HG03108 (cell line): ENCODE measurements around the gene LRRFIP2.
"Not testable (repeated sequence)": the region's sequence is repeated elsewhere in the genome, so short reads cannot be mapped to it uniquely, and the experiment has no call there.

Experiments used
- ATAC-seq: cut with Tn5 transposase; IDR thresholded peaks from one replicate; pipeline ENCODE4 v1.9.1; 2021; ENCODE audit warnings: moderate library complexity; ENCODE audit not compliant: unreplicated experiment

Gene LRRFIP2

DNA sequence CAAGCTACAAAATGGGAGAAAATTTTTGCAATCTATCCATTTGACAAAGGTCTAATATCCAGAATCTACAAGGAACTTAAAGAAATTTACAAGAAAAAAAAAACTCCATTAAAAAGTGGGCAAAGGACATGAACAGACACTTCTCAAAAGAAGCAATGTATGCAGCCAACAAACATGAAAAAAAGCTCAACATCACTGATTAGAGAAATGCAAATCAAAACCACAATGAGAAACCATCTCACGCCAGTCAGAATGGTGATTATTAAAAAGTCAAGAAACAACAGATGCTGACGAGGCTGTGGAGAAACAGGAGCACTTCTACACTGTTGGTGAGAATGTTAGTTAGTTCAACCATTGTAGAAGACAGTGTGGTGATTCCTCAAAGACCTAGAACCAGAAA, 27.5 kb downstream of the LRRFIP2 start:
- ATAC-seq = not testable (repeated sequence)

DNA sequence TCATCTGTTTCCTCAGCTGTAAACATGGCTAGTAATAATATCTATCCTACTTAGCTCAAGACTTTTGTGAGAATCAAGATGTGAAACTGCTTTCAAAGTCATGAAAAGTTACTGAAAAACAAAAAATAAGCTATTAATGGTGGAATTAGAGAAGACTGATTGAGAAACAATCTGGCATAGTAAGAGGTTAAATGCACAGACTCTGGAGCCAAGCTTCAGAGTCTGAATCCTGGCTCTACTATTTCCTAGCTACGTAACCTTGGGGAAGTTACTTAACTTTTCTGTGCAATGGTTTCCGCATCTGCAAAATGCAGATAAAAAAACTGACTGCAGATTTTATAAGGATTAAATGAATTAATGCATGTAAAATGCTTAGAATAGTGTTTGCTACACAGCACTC, 28.8 kb downstream of the LRRFIP2 start:
- ATAC-seq = no peak

DNA sequence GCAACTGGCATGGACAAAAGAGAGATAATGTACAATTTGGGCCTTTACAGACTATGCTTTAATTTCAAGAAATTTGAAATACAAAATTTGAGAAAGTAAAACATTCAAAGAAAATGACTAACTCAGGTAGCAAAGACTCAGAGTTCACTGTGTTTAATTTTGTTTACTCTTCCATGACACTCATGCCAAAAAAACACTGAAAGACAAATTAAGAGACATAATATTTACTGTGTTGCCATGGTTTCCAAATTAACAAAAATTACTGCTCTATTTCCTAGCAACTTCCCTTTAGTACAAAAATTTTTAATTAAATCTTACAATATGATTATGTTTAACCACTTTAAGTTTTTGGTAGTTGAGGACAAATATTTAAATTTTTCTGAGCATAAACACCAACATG, 29.6 kb downstream of the LRRFIP2 start:
- no peak for ATAC-seq

DNA sequence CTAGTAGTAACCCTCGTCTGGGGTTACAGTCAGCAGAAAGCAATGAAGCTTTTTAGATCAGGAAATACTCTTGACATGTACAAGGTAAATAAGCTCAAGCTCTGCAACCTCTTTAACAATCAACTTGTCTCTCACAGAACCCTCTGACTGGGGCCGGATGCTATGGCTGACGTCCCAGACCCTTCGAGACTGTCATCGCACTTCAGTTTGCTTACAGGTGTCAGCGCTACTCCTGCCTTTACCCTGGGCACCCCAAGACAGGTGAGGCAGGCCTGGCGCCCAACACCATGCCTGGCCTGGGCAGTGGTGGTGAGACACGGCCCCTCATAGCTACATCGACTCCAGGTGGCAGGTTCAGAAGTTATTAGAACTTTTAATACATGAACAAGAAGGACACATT, 30.6 kb downstream of the LRRFIP2 start:
- no peak for ATAC-seq

DNA sequence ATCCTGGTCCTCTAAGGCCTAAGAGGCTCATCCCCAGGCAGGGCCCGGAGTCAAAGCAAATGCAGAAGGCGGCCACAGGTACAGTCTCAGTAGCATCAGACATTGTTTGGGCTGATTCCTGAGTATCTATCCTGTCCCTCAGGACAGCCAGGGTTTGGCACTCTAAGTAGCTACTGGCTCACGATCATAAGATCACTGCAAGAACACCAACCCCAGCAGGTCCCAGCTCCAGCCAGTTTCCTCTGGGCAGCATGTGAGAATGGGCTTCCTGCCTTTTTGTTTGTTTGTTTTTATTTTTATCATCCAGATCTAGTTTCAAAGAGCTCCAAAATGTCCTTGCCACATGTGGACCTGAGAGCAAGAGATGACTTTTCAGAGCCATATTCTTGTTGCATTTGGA, 32.7 kb downstream of the LRRFIP2 start:
- ATAC-seq = no peak

DNA sequence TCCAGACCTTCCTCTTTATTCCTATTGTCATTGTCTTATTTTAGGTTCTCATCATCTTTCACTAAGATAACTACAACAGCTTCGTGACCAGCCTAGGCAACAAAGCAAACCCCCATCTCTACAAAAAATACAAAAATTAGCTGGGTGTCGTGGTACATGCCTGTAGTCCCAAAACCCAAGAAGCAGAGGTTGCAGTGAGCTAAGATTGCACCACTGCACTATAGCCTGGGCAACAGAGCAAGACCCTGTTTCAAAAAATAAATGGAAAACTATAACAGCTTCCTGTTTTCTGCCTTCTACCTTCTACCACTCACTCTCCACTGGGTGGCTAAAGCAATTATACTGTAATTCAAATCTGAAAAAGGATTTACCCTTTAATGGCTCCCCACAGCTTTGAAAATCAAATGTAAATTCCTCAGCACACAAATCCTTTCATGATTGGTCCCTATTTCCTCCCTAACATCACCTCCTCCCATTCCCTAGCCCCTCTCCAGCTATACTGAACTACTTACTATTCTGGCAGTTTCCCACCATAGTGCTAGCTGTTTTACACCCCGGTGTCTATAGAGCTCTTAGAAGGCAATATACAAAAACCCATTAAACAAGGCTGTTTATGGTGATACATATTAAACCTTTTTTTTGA, 33.4 kb downstream of the LRRFIP2 start:
- no peak for ATAC-seq

DNA sequence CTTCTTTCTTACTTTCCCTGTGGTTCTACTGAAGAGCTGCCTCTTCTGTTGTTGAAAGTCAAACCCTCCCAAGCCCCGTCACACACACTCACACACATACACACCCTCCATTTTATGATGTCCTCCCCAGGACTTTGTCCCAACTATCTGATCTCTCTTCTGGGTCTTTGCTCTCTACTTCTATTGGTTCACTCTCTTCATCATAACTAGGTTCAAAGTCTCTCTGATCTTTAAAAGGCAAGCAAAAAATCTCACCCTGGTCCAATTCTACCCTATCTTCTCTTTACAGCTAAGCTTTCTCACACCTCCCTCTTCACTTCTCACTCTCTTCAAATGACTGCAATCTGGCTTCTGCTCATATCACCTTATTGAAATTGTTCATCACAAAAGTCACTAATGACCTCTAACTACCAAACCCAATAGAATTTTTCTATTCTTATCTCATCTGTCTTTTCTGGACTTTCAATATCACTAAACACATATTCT, 34.8 kb downstream of the LRRFIP2 start:
- no peak for ATAC-seq

DNA sequence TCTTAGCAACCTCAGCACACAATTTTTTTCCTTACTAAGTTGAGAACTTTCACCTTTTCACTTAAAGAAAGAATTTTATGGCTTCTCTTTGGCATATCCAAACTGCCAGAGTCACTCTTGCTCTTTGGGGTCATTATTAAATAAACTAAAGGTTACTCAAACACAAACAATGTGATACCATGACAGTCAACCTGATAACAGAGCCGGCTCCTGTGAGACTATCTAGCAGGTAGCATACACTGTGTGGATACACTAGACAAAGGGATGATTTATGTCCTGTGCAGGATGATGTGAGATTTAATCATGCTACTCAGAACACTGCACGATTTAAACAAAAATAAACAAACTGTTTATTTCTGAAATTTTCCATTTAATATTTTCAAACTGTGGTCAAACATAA, 35.6 kb downstream of the LRRFIP2 start:
- no peak for ATAC-seq

DNA sequence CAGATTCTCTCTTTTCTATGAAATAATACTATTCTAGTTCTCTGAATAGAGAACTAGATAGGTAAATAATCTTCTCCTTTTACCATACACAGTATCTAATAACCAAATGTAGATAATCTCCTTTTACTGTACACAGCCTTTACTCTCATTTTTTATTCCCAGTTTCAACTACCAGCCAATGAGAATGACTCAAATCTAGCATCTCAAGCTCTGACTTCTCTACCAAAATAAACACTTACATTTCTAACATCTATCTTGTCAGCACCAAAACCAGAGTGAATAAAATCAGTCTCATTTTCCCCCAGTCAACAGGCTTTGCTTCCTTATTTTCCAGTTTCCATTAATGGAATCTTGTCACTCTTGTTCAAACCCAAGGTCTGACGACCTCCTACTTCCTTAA, 36.9 kb downstream of the LRRFIP2 start:
- no peak for ATAC-seq

DNA sequence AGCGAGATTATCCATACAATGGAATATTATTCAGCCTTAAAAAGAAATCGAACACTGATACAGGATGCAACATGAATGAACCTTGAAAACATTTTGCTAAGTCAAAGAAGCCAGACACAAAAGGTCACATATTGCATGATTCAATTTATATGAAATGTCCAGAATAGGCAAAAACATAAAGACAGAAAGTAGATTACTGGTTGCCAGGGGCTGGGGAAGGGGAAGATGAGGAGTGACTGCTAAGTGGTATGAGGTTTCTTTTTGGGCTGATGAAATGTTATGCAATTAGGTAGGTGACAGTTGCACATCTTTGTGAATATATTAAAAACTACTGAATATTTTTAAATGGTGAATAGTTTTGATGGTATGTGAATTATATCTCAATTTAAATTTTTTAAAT, 38.3 kb downstream of the LRRFIP2 start:
- no peak for ATAC-seq

DNA sequence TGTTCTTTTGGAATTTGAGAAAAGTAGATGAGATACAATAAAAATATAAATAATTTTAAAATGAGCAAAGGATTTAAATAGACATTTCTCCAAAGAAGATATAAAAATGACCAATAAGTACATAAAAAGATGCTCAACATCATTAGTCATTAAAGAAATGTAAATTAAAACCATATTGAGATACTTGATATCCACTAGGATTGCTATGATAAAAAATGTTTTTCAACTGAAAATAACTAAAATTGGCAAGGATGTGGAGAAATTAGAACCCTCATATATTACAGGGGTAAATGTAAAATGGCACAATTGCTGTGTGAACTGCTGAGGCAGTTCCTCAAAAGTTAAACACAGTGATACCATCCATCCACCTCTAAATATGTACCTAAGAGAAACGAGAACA, 38.8 kb downstream of the LRRFIP2 start:
- no peak for ATAC-seq

DNA sequence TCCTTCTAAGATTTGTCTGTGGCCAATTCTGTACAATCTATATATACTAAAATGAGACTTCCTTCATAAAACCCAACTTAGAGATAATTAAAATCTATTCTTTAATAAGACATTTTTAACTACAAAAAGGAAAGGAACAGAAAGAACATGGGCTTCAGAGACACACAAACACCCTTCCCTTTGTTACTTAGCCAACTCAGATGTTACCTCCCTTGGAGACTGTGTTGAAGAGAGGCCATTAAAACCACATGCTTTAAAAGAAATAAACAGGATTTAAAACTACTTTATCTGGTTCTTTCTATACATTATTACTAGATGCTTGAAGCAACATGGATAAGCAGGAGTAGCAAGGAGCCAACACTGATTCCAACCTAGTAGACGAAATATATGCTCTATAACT, 42.0 kb downstream of the LRRFIP2 start:
- no peak for ATAC-seq

DNA sequence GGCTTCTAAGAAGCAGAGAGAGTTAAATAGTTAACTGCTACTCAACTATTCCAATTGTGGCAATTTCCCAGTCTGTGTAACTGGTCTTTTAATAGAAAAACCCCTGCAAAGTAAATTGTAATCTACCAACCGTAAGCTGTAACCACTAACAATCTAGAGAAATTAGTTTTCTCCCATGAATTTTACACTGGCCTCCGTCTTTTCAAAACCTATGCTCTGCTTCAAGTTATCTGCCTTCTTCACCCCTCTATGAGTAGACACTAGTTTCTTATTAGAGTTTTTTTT, 42.6 kb downstream of the LRRFIP2 start:
- ATAC-seq = no peak

DNA sequence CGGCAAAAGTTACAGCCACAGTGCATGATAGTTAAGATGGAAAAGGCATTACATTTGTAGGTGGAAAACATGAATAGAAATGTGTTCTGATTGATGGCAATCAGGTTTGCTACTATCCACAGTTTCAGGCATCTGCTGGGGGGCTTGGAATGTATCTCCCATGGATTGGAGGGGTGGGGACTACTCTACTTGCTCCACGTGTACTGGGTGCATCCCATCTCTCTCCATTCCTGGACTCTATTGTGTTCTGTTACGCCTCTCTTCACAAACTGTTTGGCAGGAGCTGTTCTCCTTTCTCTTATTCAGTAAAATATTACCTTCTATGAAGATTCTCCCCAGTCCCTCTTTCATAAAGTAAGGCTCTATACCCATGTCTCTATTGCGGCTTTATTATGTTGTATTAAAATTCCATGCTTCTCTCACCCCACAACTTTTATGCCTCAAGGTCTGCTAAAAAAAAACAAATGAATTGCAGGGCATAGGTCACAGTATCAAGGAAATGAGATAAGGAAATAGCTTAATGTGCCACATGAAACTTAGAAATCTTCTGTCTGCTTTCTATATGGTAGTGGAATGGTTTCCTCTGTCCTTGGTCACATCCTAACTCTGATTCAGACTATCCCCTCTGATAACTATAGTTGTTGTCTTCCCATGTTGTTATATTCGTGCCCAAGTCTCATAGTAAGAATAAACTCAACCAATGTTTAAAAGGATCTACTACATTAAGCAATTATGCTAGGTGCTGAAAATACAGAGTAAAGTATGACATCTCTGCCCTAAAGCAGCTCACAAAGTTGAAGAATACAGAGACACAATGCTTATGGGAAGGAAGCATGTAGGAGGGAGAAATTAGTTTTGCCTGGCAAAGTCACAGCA, 43.2 kb downstream of the LRRFIP2 start:
- ATAC-seq = no peak

DNA sequence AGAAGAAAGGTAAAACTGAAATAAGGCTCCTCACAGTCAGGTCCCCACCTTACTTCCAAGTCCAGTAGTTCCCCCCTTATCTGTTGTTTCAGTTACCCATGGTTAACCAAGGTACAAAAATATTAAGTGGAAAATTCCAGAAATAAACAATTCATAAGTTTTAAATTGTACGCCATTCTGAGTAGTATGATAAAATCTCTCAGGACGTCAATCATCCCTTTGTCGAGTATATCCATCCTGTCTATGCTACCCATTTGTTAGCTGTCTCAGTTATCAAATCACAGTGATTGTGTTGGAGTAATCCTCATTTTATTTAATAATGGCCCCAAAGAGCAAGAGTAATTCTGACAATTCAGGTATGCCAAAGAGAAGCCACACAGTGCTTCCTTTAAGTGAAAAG, 43.9 kb downstream of the LRRFIP2 start:
- ATAC-seq = no peak

DNA sequence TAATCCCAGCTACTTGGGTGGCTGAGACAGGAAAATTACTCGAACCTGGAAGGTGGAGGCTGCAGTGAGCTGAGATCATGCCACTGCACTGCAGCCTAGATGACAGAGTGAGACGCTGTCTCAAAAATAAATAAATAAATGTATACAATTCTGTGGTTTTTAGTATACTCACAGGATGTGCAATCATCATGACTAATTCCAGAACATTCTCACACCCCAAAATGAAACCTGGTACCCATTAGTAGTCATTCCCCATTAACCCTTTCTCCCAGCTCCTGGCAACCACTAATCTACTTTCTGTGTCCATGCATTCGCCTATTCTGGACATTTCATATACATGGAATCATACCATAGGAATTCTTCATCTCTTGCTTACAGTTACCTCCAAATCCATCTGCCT, 44.5 kb downstream of the LRRFIP2 start:
- ATAC-seq = no peak

DNA sequence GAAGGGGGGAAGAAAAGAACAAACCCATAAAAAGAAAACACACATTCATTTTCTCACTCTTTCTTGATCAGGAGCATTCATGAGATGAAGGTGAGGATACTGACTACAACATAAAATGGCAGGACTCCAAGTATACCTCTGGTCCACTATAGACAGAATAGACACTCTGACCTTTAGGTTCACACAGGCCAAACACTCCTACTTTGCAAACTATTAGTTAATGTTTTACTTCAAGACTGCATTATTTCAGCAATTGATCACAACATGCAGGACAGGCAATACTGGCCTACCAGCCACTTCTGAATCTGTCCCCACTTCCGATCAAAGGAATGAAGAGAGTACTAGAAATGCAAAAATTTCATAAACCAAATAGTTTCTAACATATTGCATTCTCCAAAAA, 47.0 kb downstream of the LRRFIP2 start:
- no peak for ATAC-seq

DNA sequence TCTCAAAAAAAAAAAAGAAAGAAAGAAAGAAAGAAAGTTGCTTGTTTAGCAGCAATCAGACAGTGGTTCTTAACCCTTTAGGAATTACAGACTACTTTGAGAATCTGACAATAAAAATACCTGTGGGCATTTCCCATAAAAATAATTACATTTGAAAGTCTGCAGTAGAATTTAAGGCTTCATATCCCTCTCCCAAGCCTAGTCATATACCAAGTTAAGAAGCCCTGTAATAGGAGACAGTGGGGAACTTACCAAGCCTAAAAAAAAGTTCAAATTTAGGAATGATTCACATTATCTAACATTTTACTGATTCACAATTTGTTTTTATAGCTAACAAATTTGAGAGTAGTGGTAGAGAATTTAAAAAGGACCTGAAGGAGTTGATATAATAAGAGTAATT, 47.5 kb downstream of the LRRFIP2 start:
- ATAC-seq = no peak

DNA sequence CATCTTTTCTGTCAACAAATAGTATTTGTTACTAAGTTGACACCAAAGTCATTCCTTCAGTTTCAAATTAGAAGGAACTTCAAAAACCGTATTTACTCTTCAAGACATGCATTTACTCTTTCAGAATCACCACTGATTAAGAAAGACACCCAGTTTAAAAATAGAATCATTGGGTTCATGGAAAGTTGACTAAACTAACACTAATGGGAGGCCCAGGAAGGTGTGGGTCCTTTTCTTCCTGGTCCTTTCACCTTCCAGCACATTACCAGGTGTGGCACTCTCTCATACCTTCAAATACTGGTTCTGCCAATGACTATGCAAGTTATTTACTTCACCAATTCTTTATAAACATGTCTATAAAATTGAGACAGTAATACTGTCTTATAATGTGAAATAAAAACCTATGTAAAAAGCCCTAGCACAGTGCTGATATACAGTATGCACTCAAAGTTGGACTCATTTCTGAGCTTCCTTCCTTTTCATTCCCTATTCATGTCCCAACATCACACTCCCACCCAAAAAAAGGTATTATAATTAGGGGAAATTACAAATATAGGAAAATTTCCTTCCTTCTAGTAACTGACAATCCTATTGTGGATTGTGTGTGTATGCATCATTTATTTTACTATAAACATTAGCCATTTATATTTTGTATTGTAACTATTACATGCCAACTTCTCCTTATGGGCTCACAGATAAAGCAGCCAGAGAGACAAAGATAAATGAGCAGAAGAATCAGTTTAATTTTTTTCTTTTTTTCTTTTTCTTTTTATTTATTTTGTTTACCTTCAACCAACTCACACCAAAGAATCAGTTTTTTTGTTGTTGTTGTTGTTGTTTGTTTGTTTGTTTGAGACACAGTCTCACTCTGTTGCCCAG, 48.9 kb downstream of the LRRFIP2 start:
- no peak for ATAC-seq

DNA sequence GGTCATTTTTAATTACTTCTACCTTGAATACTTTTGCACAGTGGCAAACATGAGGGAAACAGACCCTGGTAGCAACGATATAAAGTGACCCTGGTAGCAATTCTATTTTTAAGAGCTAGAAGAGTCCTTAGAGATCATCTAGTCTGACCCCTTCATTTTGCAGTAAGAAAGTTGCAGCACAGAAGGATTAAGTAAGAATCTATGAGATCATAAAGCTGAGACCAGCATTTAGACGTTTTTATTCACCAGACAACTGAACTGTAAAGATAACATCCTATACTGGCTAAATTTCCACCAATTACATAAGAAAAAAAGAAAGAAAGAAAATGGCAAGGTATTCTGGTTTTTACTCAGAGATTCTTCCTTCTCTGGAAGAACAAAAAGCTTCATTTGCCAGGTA, 49.9 kb downstream of the LRRFIP2 start:
- ATAC-seq = no peak

DNA sequence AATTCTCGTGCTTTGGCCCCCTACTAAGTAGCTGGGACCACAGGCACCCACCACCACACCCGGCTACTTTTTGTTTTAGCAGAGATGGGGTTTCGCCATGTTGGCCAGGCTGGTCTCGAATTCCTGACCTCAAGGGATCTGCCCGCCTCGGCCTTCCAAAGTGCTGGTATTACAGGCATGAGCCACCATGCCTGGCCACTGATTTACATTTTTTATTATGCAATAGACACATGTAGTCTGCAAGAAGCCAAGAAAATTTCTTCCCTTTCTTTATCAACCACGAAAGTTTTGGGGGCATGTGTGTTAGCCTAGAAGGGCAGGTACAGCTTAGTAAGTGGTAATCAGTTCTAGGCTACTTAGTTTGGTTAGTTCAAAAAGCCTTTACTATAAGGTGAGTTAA, 51.1 kb downstream of the LRRFIP2 start:
- ATAC-seq = no peak

DNA sequence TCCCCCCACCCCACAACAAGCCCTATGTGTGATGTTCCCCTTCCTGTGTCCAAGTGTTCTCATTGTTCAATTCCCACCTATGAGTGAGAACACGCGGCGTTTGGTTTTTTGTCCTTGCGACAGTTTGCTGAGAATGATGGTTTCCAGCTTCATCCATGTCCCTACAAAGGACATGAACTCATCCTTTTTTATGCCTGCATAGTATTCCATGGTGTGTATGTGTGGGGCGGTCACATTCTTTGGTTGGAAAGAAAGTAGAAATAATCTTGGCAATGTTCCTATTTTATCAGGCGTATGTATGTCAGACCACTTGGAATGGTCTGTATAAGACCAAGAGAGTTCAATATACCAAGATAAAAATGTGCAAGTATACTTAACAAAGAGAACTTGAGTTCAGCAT, 52.3 kb downstream of the LRRFIP2 start:
- ATAC-seq = not testable (repeated sequence)
